ENCODE results near the gene SWAP70. TPM values are rescaled to one million over a fixed set of nuclear protein-coding genes. Genes with fewer than 3 reads are reported as not detected.

Gene SWAP70
- total and polyA plus RNA-seq, 9 of the 15 experiments (the other 6 are each of a cell fraction or from before 2014, with no cell fraction given), result 1.7 to 4.9 (median 3.9) TPM

GRCh38 chr11:9651899-9652748, 11.8 kb upstream of the SWAP70 start (continued):
- TF ChIP-seq, protein P1, sequence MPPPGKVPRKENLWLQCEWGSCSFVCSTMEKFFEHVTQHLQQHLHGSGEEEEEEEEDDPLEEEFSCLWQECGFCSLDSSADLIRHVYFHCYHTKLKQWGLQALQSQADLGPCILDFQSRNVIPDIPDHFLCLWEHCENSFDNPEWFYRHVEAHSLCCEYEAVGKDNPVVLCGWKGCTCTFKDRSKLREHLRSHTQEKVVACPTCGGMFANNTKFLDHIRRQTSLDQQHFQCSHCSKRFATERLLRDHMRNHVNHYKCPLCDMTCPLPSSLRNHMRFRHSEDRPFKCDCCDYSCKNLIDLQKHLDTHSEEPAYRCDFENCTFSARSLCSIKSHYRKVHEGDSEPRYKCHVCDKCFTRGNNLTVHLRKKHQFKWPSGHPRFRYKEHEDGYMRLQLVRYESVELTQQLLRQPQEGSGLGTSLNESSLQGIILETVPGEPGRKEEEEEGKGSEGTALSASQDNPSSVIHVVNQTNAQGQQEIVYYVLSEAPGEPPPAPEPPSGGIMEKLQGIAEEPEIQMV (tag; conservative IDR thresholded peaks at IDR 0.05; ENCODE audit: low read depth), result no peak
- TF ChIP-seq HSF4 (CRISPR knock-in tag; IDR thresholded peaks at IDR 0.05; ENCODE audit: borderline replicate concordance) (no peak), TAF15 (IDR thresholded peaks at IDR 0.05; ENCODE audit: low read depth, low read length) (no peak), POLR2AphosphoS5 (IDR thresholded peaks at IDR 0.05; ENCODE audit: control insufficient read depth, insufficient read depth, low read depth, low read length) (no peak), ZNF740 (CRISPR knock-in tag; IDR thresholded peaks at IDR 0.05) (no peak), ZNF740 (tag; IDR thresholded peaks at IDR 0.05) (no peak), DACH1 (IDR thresholded peaks at IDR 0.05; ENCODE audit: partially characterized antibody) (no peak), CHD1 (IDR thresholded peaks at IDR 0.05; ENCODE audit: low read length) (no peak), NR1H2 (CRISPR knock-in tag; IDR thresholded peaks at IDR 0.05) (no peak), MCM3 (IDR thresholded peaks at IDR 0.05) (no peak), FOXA3 (CRISPR knock-in tag; conservative IDR thresholded peaks at IDR 0.05 in 1 of 2, IDR thresholded peaks at IDR 0.05 in 1 of 2) (no peak), FIP1L1 (IDR thresholded peaks at IDR 0.05; ENCODE audit: low read depth, low read length, poor library complexity, severe bottlenecking) (no peak), EZH2 (IDR thresholded peaks at IDR 0.05; ENCODE audit: borderline replicate concordance, low read depth, low read length) (no peak), FOXJ2 (tag; IDR thresholded peaks at IDR 0.05) (no peak), BRCA1 (IDR thresholded peaks at IDR 0.05) (no peak), BRCA1 (CRISPR knock-in tag; IDR thresholded peaks at IDR 0.05) (no peak), ZNF512 (tag; IDR thresholded peaks at IDR 0.05) (no peak), CBX5 (IDR thresholded peaks at IDR 0.05; ENCODE audit: borderline replicate concordance, low read depth) (no peak), MEF2A (IDR thresholded peaks at IDR 0.05; ENCODE audit: control insufficient read depth, low read depth, low read length) (no peak), MED1 (CRISPR knock-in tag; IDR thresholded peaks at IDR 0.05; ENCODE audit: borderline replicate concordance) (no peak), KLF10 (CRISPR knock-in tag; IDR thresholded peaks at IDR 0.05) (no peak), NUFIP1 (IDR thresholded peaks at IDR 0.05; ENCODE audit: partially characterized antibody) (no peak), HMG20A (CRISPR knock-in tag; conservative IDR thresholded peaks at IDR 0.05) (no peak), EP300 (IDR thresholded peaks at IDR 0.05; ENCODE audit: low read length) (peak; percentile 90), RBM25 (IDR thresholded peaks at IDR 0.05; ENCODE audit: low read depth, low read length, severe bottlenecking) (no peak)

All from K562 (cell line).